ENCODE measurements around the gene EBF4.

EBF4 gene

DNA sequence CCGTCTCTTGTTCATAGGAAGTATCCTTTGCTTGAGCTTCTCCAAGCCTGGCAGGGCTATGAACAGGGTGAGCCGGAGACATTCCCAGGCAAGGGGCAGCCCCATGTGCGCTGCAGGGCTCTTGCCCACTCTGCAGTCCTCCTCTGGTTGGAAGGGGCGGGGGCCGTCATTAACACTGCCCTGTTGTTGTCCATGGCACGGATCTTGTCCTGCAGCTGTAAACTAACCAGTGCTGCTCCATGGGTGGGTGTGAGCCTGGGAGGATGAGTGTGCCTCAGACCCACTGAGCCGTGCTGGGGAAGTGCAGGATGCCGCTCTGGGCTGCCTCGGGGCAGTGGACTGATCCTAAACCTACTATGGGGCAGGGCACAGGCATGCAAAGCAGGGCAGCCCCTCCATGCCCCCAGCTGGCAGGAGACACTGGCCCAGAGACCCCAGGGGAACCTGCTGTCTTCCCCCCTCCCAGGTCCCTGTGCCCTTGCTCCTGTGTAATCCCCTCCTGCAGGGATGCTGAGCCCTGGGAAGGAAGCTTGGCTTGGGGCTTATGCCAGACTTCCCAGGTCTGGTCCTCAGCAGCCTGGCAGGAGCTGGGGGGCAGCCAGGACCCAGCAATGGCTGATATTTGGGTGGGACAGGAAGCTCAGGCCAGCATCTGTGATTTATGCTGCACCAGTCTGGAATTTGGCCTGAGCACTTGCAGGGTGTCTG lies 8.5 kb downstream of the EBF4 start:
- DNase-seq (ENCODE audit: low spot score) = no peak

GRCh38 chr20:2701671-2702081 lies 9.1 kb downstream of the EBF4 start:
- DNase-seq (ENCODE audit: low spot score) = no peak

DNA sequence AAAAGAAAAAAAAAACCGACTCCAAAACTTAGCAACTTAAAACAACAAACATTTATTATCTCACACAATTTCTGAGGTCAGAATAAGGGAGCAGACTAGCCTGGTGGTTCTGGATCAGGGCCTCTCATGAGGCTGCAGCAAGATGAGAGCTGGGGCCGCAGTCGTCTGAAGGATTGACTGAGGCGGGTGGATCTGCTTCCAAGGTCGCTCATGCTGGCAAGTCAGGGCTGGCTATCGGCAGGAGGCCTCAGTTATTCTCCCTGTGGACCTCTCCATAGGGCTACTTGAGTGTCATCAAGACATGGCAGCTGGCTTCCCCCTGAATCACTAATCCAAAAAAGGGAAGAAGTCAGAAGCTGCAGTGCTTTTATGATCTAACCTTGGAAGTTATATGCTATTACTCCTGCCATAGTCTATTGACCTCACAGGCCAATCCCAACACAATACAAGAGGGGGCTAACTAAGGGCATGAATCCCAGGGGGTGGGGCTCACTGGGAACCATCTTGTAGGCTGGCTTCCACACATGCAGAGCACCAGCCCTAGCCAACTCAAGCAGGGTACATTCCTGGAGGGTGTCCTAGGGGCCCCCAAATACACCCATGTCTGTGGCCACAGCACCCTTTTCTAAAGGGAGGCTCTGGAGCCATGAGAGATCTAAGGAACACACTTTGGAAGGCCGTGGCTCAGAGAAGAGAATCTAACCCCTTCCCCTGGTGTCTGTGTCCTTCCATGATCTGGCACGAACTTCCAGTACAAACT lies 11.3 kb downstream of the EBF4 start:
- no peak for DNase-seq (ENCODE audit: low spot score)

DNA sequence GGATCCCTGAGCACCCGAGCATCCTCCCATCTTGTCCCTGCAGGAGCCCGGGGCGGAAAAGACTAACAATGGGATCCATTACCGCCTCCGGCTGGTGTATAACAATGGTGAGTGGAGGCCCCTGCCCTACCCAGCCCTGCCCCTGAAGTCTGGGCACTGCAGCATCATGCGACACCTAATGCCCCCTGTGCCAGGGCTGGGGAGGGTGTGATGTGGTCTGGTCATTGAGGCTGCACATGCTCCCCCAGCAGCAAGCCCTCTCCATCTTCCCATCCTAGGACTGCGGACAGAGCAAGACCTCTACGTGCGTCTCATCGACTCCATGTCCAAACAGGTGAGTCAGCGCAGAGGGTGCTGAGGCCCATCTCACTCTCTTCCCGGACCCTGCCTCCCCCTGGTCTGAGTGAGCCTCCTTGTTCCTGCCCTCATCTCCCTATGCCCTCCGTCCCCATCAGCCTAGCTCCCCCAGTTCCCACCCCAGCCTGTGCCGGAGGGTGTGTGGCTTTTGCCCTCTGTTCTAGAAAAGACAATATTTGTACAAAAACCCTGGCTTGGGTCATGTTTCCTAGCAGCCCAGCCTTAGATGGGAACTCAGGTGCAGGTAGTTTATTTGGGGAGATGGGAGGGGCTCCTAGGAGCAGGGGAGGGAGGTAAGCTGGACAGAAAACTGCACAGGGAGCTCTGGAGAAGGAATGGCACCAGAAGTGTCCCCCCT lies 13.5 kb downstream of the EBF4 start:
- DNase-seq (ENCODE audit: low spot score) = no peak

DNA sequence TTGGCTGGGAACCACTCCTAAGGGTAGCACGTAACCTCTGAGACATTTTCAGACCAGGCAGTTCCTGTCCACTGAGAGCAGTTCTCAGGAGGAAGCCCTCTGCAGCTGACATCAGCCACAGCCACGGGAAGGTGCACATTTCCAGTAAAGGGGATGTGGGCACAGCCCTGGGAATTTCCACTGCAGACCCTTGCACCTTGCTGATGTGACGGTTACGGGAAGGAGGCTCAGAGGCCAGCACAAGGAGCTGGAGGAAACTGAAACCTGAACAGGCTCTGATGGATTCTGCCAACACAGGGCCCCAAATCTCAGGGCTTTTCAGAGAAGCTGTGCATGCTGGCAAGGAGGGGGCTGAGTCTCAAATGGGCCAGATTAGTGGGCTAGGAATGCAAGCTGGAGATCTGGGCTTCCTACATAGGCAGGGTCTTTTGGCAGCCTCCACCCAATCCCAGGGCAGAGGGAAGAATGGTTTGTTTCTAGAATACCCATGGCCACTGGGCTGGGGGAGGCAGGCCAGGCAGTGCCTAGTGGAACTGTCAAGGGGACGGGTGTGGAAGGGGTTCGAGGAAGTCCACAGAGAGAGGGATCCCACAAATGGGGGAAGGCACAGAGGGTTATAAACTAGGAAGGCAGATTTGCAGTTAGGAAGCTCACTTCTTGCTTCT lies 14.2 kb downstream of the EBF4 start:
- DNase-seq (ENCODE audit: low spot score) = no peak

GRCh38 chr20:2707353-2708072 lies 14.9 kb downstream of the EBF4 start:
- no peak for DNase-seq (ENCODE audit: low spot score)

- no peak for DNase-seq (ENCODE audit: low spot score)
Measured at GRCh38 chr20:2708073-2708415, 15.5 kb downstream of the EBF4 start.

- no peak for DNase-seq (ENCODE audit: low spot score)
Measured at GRCh38 chr20:2708665-2709064, 16.1 kb downstream of the EBF4 start.

DNA sequence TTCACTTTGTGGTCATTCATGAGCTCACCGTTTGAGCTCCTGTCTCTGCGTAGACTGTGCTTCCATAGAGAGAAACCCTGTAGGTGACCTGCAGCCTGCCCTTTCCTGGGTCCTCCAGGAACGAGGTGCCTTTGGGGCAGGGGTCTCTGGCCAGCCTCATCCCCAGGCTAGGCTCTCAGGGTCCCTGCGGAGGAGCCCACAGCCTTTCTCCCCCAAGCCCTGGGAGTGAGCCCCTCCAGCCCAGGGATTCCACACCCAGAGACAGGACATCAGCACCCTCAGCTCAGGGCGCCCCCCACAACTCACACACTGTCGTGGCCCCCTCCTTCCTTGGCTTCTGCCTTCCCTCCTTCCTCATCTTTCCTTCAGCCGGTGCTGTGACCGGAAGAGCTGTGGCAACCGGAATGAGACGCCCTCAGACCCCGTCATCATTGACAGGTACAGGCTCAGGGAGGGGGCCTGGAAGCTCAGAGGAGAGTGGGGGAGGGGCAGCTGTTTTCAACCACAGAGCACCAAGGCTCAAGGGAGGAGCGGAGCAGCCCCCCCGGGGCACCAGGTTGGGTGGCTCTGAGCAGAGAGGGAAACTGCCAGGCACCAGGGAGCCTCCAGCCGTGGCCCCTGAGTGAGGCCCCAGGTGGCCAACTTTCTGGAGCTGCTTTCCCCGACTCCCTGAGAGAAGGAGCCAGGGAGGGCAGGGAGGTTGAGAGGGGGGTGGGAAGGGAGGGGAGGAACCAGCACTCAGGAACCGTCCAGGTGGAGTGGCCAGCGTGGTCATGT lies 16.8 kb downstream of the EBF4 start:
- no peak for DNase-seq (ENCODE audit: low spot score)

- no peak for DNase-seq (ENCODE audit: low spot score)
Measured at GRCh38 chr20:2713285-2713684, 20.7 kb downstream of the EBF4 start.

- no peak for DNase-seq (ENCODE audit: low spot score)
Measured at GRCh38 chr20:2729251-2729713, 36.7 kb downstream of the EBF4 start.

DNA sequence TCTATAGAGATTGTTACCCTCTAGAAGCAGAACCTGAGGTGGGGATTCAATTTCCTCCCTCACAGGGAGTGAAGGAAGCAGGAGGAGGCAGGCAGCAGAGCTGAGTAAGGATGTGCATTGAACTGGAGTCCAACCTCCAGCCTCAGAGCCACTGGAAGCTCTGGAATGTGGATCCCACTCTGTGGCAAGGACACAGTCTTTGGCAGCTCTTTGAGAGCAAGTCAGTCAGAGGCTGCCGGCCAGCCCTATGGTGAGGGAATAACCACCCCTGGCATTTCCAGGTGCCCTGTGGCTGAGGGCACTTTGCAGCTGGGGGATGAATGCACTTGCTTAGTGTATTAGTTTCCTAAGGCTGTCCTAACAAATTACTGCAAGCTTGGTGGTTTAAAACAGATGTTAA lies 37.2 kb downstream of the EBF4 start:
- DNase-seq (ENCODE audit: low spot score) = no peak

- no peak for DNase-seq (ENCODE audit: low spot score)
Measured at GRCh38 chr20:2734899-2735298, 42.3 kb downstream of the EBF4 start.

- no peak for DNase-seq (ENCODE audit: low spot score)
Measured at GRCh38 chr20:2736441-2736840, 43.9 kb downstream of the EBF4 start.

GRCh38 chr20:2738331-2739041 lies 45.9 kb downstream of the EBF4 start:
- DNase-seq (ENCODE audit: low spot score) = no peak

DNA sequence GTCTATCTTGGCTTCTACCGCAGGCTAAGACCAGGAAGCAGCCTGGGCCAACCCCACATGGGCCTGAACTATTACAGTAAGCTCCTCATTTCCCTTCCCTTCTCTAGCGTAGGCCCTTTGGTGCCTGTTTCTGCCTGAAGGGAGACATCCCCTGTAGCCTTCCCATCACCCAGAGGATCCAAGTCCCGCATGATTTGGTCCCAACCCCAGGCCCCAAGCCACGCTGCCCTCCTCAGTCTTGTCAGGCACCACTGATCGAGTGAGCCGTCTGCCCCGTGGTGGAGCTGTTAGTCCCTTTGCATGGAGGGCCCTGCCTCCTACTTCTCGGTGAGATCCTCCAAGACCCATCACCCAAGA lies 46.4 kb downstream of the EBF4 start:
- DNase-seq (ENCODE audit: low spot score) = no peak

DNA sequence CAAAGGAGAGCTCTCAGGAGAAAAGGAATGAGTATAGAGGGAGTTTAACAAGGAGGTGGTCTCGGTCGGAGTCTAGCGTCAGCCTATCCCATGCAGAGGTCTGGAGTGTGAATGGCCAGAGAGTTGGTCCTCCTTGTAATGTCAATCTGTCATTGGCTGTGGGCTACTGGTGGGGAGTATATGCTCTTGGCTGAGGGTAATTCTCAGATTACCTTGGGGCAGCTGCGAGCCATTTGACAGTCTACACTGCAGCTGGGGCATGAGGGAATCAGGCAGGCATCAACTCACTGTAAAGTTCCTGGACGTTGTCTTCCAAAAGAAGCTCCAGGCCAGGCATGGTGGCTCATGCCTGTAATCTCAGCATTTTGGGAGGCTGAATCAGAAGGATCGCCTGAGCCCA lies 48.1 kb downstream of the EBF4 start:
- DNase-seq (ENCODE audit: low spot score) = no peak

- no peak for DNase-seq (ENCODE audit: low spot score)
Measured at GRCh38 chr20:2741463-2741862, 48.9 kb downstream of the EBF4 start.

- no peak for DNase-seq (ENCODE audit: low spot score)
Measured at GRCh38 chr20:2741881-2742280, 49.3 kb downstream of the EBF4 start.

DNA sequence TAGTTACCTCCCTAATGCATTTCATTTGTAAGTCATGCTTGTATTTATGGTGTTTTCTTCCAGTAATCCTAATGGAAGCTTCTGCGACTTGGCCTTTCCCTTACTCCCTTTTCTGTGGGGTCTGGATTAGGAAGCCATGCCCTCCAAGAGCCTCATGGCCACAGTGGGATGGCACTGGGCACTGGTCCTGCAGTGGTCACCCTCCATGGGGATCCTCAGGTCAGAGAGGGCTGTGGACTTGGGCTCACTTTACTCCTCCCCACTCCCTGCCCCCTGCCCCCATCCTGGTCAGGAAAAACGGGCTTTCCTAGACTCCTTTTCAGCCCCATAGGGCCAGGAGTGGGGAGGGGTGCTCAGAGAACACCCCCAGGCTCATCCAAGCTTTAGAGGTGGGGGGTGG lies 49.9 kb downstream of the EBF4 start:
- DNase-seq (ENCODE audit: low spot score) = no peak

All from AG08396 (cell line).